ENCODE results near the gene CPNE1.

- TF ChIP-seq TCF4 (CRISPR knock-in tag; IDR thresholded peaks at IDR 0.05; ENCODE audit: borderline replicate concordance) (no peak), ZNF70 (CRISPR knock-in tag; IDR thresholded peaks at IDR 0.05) (no peak), CSRNP3 (CRISPR knock-in tag; IDR thresholded peaks at IDR 0.05) (no peak), ZFP30 (CRISPR knock-in tag; IDR thresholded peaks at IDR 0.05) (no peak), CREB5 (CRISPR knock-in tag; IDR thresholded peaks at IDR 0.05; ENCODE audit: low read depth) (no peak), ARNTL (CRISPR knock-in tag; IDR thresholded peaks at IDR 0.05; ENCODE audit: borderline replicate concordance, low read depth) (no peak), TOX (CRISPR knock-in tag; IDR thresholded peaks at IDR 0.05; ENCODE audit: borderline replicate concordance) (no peak), TSHZ2 (CRISPR knock-in tag; IDR thresholded peaks at IDR 0.05) (no peak), GLIS3 (CRISPR knock-in tag; IDR thresholded peaks at IDR 0.05) (no peak), ESRRG (CRISPR knock-in tag; IDR thresholded peaks at IDR 0.05) (no peak), RARB (CRISPR knock-in tag; IDR thresholded peaks at IDR 0.05) (no peak), ZNF565 (CRISPR knock-in tag; conservative IDR thresholded peaks at IDR 0.05; ENCODE audit: low read depth) (no peak), ZC3H10 (CRISPR knock-in tag; IDR thresholded peaks at IDR 0.05) (no peak), BACH2 (CRISPR knock-in tag; IDR thresholded peaks at IDR 0.05; ENCODE audit: borderline replicate concordance) (no peak)
Observed at GRCh38 chr20:35632539-35633115, 32.1 kb downstream of the CPNE1 start.

All from SK-N-SH treated with all-trans-retinoic acid at 6 μM for 48 hours (cell line).